ENCODE results near the gene ZNF337.

DNA sequence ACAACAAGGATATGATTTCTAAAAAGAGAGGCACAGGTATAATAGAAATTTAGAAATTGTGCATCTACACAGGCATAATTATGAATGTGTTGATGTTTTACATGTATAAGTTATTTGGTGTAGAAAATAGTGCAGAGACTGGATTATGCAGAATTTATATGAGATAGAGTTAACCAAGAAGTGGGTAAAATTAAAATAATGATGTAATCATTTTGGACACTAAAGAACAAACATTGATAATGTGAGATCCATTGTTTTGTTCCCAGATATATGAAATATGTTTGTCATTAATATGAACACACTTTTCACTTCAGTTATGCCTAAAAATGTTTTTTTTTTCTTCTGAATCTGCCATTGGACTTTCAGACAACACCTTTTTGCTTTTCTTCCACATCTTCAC, 37.2 kb upstream of the ZNF337 start:
- TF ChIP-seq PATZ1 (CRISPR knock-in tag; IDR thresholded peaks at IDR 0.05; ENCODE audit: borderline replicate concordance): no peak
- no peak for TF ChIP-seq ARNTL (CRISPR knock-in tag; IDR thresholded peaks at IDR 0.05; ENCODE audit: borderline replicate concordance, low read depth)
- no peak for TF ChIP-seq RARB (CRISPR knock-in tag; IDR thresholded peaks at IDR 0.05)
- no peak for TF ChIP-seq CREB5 (CRISPR knock-in tag; IDR thresholded peaks at IDR 0.05; ENCODE audit: low read depth)

Measured in SK-N-SH treated with all-trans-retinoic acid at 6 μM for 48 hours (cell line).